ENCODE measurements around the gene PCGF3.

DNA sequence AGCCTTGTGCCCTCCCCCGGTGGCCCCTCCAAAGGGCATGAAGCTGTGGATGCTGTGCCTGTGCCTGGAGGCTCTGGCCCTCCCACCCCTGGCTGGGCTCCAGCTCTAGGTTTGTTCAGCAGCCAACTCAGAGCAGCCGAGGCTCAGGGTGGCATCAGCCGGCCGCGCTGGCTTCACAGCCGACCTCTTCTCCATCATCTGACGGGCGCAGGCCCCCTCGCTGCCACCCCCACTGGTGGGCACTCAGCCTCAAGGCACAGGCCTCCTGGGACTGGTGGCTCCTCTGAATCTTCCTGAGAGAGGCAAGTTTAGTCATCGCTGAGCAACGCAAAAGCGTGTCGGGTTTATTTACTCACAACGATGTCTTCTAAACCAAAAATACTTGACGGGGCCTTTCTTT, 46.0 kb downstream of the PCGF3 start:
- TF ChIP-seq CTCF (IDR thresholded peaks at IDR 0.05; ENCODE audit: insufficient read depth, low read length, poor library complexity, severe bottlenecking) = no peak
- TF ChIP-seq EZH2phosphoT487 (conservative IDR thresholded peaks at IDR 0.05; ENCODE audit: low read length) = no peak
